CD4-positive, CD25-positive, alpha-beta regulatory T cell (primary cell): ENCODE data around the gene ESRRA. TPM values are rescaled to one million over a fixed set of nuclear protein-coding genes. Genes with fewer than 3 reads are reported as not detected.

Experiments
- ATAC-seq, 2 donors: fragments of 150-1000 bp; cut with Tn5 transposase; one replicate each; pipeline ENCODE4 v1.10.0; 2021; ENCODE audit warnings: low read depth in 2 of 2, moderate number of reproducible peaks in 2 of 2, moderate library complexity in 1 of 2
- DNase-seq, 3 donors: peaks; one replicate each; pipeline versions ENCODE4 v3.0.0 to v3.0.0-alpha.2; 2012 to 2022; ENCODE audit warnings: mixed read lengths in 1 of 3
- H3K27ac ChIP-seq: one replicate; pipeline ENCODE4 v1.7.0; 2013; ENCODE audit warnings: mild to moderate bottlenecking, low read length; ENCODE audit not compliant: insufficient read depth, poor library complexity, severe bottlenecking
- H3K27me3 ChIP-seq: one replicate; pipeline ENCODE4 v1.7.0; 2013; ENCODE audit warnings: low read length; ENCODE audit not compliant: control insufficient read depth, insufficient read depth
- H3K36me3 ChIP-seq: one replicate; pipeline ENCODE4 v1.7.0; 2013; ENCODE audit warnings: mild to moderate bottlenecking, low read length, moderate library complexity; ENCODE audit not compliant: control insufficient read depth, insufficient read depth
- H3K4me1 ChIP-seq: 2 replicates; pipeline ENCODE4 v1.7.0; 2013; ENCODE audit warnings: mild to moderate bottlenecking, low read length; ENCODE audit not compliant: insufficient read depth, control insufficient read depth, poor library complexity, severe bottlenecking
- H3K4me3 ChIP-seq: one replicate; pipeline ENCODE4 v1.7.0; 2013; ENCODE audit warnings: low read depth, mild to moderate bottlenecking, low read length, moderate library complexity
- H3K9me3 ChIP-seq, 2 experiments: 1 replicate in 1 of 2; 2 replicates in 1 of 2; pipeline ENCODE4 v1.7.0; 2013; ENCODE audit warnings: low read length in 2 of 2, mild to moderate bottlenecking in 1 of 2, moderate library complexity in 1 of 2; ENCODE audit not compliant: control insufficient read depth in 2 of 2
- H3K27ac Mint-ChIP-seq, 3 donors: one replicate each; pipeline ENCODE4 v1.8.0; 2020 to 2022; ENCODE audit warnings: mild to moderate bottlenecking in 3 of 3, mixed read lengths in 3 of 3, moderate library complexity in 2 of 3
- H3K27me3 Mint-ChIP-seq: one replicate; pipeline ENCODE4 v1.8.0; 2022; ENCODE audit warnings: mild to moderate bottlenecking, mixed read lengths
- H3K36me3 Mint-ChIP-seq: one replicate; pipeline ENCODE4 v1.8.0; 2020; ENCODE audit warnings: mixed read lengths
- H3K4me1 Mint-ChIP-seq, 4 donors: one replicate each; pipeline ENCODE4 v1.8.0; 2020 to 2022; ENCODE audit warnings: mixed read lengths in 4 of 4, mild to moderate bottlenecking in 1 of 4
- H3K4me3 Mint-ChIP-seq, 4 donors: one replicate each; pipeline ENCODE4 v1.8.0; 2020 to 2022; ENCODE audit warnings: mild to moderate bottlenecking in 4 of 4, mixed read lengths in 4 of 4, moderate library complexity in 3 of 4
- H3K9me3 Mint-ChIP-seq, 7 donors: one replicate each; pipeline ENCODE4 v1.8.0; 2020 to 2022; ENCODE audit warnings: mixed read lengths in 7 of 7, mild to moderate bottlenecking in 3 of 7, moderate library complexity in 2 of 7
- polyA plus RNA-seq, 4 donors: library from polyadenylated mRNA; unstranded; fragments of 300-500 nt; fragmentation: Illumina TruSeq; gene quantifications; one replicate each; pipeline ENCODE4 v1.2.3, GENCODE V29; 2021
- total RNA-seq: library from RNA; stranded (reverse); gene quantifications from one replicate; pipeline ENCODE4 v1.2.3, GENCODE V29; 2022

ESRRA gene
- total and polyA plus RNA-seq, 5 donors from 2014 or later = 6.0 to 28.6 (median 6.6) TPM

- no peaks in the 10 kb centered on the region for H3K27me3 Mint-ChIP-seq
- Histone ChIP-seq H3K9me3 (no peaks in the 10 kb centered on the region), H3K4me3 (peak within 1 kb of the TSS; percentile 68), H3K4me1 (peaks cover 36% of the 10 kb centered on the region), H3K27me3 (no peaks in the 10 kb centered on the region), H3K27ac (peak within 1 kb of the TSS; percentile 92), H3K36me3 (peaks cover 15% of the 10 kb centered on the region)
- peaks cover 4% of the 10 kb centered on the region for H3K36me3 Mint-ChIP-seq
- DNase-seq (peak; percentile 82 to 93 (median 89)), ATAC-seq (peak; percentile 91 to 94)
- no peaks in the 10 kb centered on the region for H3K9me3 Mint-ChIP-seq
- H3K4me1 Mint-ChIP-seq = peaks cover 0 to 52% (median 25%) of the 10 kb centered on the region in 4 donors
- peak within 1 kb of the TSS; percentile 95 to 97 (median 96) for H3K27ac Mint-ChIP-seq
- peak within 1 kb of the TSS; percentile 80 to 95 (median 88) for H3K4me3 Mint-ChIP-seq
These were observed 34.6 kb downstream of the ESRRA start, which contains the start of gene CCDC88B for GRCh38 chr11:64339754-64340408. Gene CCDC88B, plus strand, starts transcription at chr11:64340204. Its CDS starts 63 bp downstream, at chr11:64340267.

DNA sequence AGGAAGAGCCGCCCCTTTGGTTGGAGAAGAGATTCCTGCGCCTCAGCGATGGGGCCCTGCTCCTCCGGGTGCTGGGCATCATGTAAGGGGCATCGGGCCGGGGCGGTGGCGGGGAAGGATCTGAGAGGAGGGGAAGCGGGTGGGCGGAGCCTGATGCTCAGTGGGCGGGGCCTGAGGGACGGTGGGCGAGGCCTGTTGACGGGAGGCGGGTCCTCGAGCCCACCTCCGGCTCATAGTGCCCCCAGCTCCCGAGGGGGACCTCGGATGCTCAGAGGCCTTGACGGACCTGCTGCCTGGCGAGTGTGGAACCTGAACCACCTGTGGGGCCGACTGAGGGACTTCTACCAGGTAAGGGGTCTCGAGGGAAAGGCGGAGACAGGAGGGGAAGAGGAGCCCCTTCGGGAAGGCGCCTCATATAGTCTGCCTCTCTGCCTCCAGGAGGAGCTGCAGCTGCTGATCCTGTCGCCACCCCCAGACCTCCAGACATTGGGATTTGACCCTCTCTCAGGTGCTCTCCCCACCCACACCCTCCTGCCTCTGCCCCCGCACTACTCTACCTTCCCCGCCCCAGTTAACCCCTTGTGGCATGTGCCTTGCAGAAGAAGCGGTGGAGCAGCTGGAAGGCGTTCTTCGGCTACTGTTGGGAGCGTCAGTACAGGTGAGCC, 35.5 kb downstream of the ESRRA start:
- DNase-seq (peak; percentile 63 to 71 (median 67)), ATAC-seq (peak; percentile 14 to 17)
- no peaks in the 10 kb centered on the region for H3K9me3 ChIP-seq
- Mint-ChIP-seq H3K9me3 (no peaks in the 10 kb centered on the region), H3K4me1 (peaks cover 0 to 57% (median 25%) of the 10 kb centered on the region in 4 donors), H3K27ac (peak overlapping the region; percentile 79 to 97 (median 95)), H3K36me3 (peaks cover 11% of the 10 kb centered on the region), H3K4me3 (peak overlapping the region; percentile 80 to 95 (median 88)), H3K27me3 (no peaks in the 10 kb centered on the region)
- H3K4me3 ChIP-seq = no peak overlapping the region
- peak overlapping the region; percentile 92 for H3K27ac ChIP-seq
- no peaks in the 10 kb centered on the region for H3K27me3 ChIP-seq
- peaks cover 15% of the 10 kb centered on the region for H3K36me3 ChIP-seq
- H3K4me1 ChIP-seq = peaks cover 36% of the 10 kb centered on the region

- H3K9me3 ChIP-seq = no peaks in the 10 kb centered on the region
- peaks cover 0 to 57% (median 26%) of the 10 kb centered on the region in 4 donors for H3K4me1 Mint-ChIP-seq
- H3K27ac Mint-ChIP-seq = peak overlapping the region in 1 of 3 donors; percentile 95
- peaks cover 36% of the 10 kb centered on the region for H3K4me1 ChIP-seq
- DNase-seq (no peak), ATAC-seq (no peak)
- peak overlapping the region; percentile 92 for H3K27ac ChIP-seq
- H3K9me3 Mint-ChIP-seq = no peaks in the 10 kb centered on the region
- H3K4me3 Mint-ChIP-seq = peak overlapping the region; percentile 61 to 89 (median 79)
- H3K27me3 Mint-ChIP-seq = no peaks in the 10 kb centered on the region
- H3K36me3 Mint-ChIP-seq = peaks cover 13% of the 10 kb centered on the region
- no peaks in the 10 kb centered on the region for H3K27me3 ChIP-seq
- peaks cover 15% of the 10 kb centered on the region for H3K36me3 ChIP-seq
- no peak overlapping the region for H3K4me3 ChIP-seq
These were observed 36.1 kb downstream of the ESRRA start for GRCh38 chr11:64341429-64341828.

DNA sequence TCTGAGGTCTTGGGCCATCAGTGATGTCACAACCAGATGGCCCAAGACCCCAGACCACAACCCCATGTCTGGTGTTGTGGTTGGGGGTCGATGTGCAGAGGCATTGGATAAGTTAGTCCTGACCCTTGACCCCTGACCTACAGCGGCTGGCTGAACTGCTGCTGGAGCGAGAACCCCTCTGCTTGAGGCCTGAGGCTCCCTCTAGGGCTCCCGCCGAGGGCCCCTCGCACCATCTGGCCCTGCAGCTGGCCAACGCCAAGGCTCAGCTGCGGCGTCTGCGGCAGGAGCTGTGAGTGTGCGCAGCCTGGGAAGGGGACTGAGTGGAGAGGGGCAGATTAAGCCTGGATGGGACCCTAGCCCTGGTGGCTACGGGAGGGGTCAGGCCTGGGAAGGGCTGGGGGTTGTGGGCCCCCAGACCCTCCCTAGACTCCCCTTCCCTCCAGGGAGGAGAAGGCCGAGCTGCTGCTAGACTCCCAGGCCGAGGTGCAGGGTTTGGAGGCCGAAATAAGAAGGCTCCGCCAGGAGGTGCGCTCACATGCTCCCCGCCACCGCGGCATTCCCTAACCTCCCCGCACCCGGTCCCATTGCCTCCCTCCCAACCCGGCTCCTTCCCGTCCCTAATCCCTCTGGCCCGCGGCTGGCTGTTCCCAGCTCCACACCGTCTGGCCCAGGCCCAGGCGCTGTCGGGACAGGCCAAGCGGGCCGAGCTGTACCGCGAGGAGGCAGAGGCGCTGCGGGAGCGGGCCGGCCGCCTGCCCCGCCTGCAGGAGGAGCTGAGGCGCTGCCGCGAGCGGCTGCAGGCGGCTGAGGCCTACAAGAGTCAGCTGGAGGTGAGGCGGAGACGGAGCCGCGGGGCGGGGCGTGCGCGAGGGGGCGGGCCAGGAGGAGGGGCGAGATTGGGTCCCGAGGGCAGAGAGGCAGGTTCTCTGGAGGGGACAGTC, 36.8 kb downstream of the ESRRA start:
- no peaks in the 10 kb centered on the region for H3K27me3 Mint-ChIP-seq
- Histone ChIP-seq H3K27me3 (no peaks in the 10 kb centered on the region), H3K9me3 (no peaks in the 10 kb centered on the region), H3K4me1 (peaks cover 36% of the 10 kb centered on the region), H3K4me3 (no peak overlapping the region), H3K27ac (peak overlapping the region; percentile 23), H3K36me3 (peaks cover 15% of the 10 kb centered on the region)
- peak overlapping the region; percentile 44 to 80 (median 61) for H3K4me3 Mint-ChIP-seq
- H3K4me1 Mint-ChIP-seq = peaks cover 0 to 57% (median 26%) of the 10 kb centered on the region in 4 donors
- peak; percentile 83 to 91 (median 87) for DNase-seq
- H3K27ac Mint-ChIP-seq = peak overlapping the region in 1 of 3 donors; percentile 20
- no peaks in the 10 kb centered on the region for H3K9me3 Mint-ChIP-seq
- ATAC-seq = peak; percentile 60 to 68
- peaks cover 13% of the 10 kb centered on the region for H3K36me3 Mint-ChIP-seq

DNA sequence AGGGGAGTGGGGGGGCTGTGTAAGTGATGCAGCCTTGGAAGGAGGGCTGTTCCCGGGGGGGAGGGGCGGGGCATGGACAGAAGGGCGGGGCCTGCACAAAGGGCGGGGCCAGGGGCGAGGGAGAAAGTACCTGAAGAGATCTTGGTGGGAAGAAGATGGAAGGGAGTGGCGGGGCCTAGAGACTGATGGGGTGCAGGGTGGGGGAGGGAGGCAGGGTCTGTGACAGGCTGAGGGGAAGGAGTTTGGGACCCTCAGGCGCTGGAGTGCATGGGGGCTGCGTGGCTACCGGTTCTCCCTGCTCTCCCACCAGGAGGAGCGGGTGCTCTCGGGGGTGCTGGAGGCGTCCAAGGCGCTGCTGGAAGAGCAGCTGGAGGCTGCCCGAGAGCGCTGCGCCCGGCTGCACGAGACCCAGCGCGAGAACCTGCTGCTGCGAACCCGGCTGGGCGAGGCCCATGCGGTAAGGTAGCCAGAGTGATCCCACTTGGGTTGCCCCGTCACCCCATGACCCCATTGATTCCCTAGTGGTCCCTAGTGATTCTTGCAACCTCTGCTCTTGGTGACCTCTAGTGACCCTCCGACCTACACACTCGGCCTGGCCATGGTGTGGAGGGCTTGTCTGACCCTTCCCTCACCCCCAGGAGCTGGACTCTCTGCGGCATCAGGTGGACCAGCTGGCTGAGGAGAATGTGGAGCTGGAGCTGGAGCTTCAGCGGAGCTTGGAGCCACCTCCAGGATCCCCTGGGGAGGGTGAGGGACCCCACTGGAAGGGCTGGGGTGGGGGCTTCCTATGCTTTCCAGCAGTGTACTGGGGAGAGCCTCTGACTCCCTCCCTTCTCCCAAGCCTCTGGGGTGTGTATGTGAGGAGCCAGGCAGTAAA, 37.8 kb downstream of the ESRRA start:
- no peak overlapping the region for H3K27ac Mint-ChIP-seq
- peak overlapping the region in 3 of 4 donors; percentile 7 to 54 (median 44) for H3K4me3 Mint-ChIP-seq
- H3K27me3 ChIP-seq = no peaks in the 10 kb centered on the region

DNA sequence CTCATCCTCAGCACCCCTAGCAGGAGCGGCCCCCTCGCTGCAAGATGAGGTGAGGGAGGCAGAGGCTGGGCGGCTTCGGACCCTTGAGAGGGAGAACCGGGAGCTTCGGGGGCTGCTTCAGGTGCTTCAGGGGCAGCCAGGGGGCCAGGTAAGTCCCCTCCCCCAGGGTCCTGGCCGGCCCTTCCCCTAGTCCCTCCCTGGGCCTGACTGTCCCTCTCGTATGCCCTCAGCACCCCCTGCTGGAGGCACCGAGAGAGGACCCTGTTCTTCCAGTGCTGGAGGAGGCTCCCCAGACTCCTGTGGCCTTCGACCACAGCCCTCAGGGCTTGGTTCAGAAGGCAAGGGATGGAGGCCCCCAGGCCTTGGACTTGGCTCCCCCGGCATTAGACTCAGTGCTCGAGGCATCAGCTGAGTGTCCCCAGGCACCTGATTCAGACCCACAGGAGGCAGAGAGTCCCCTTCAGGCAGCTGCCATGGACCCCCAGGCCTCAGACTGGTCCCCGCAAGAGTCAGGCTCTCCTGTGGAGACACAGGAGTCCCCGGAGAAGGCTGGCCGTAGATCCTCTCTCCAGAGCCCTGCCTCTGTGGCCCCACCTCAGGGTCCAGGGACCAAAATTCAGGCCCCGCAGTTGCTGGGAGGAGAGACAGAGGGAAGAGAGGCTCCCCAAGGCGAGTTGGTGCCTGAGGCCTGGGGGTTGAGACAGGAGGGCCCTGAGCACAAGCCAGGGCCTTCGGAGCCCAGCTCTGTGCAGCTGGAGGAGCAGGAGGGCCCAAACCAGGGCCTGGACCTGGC, 38.6 kb downstream of the ESRRA start:
- peaks cover 0 to 42% (median 17%) of the 10 kb centered on the region in 4 donors for H3K4me1 Mint-ChIP-seq
- H3K4me3 Mint-ChIP-seq = no peak overlapping the region
- H3K9me3 Mint-ChIP-seq = no peaks in the 10 kb centered on the region
- peaks cover 15% of the 10 kb centered on the region for H3K36me3 ChIP-seq
- H3K9me3 ChIP-seq = no peaks in the 10 kb centered on the region
- no peak for ATAC-seq
- peaks cover 36% of the 10 kb centered on the region for H3K4me1 ChIP-seq
- peaks cover 9% of the 10 kb centered on the region for H3K36me3 Mint-ChIP-seq
- DNase-seq = peak in 1 of 3 donors; percentile 30
- H3K27ac Mint-ChIP-seq = no peak overlapping the region
- H3K27me3 ChIP-seq = no peaks in the 10 kb centered on the region
- H3K27me3 Mint-ChIP-seq = no peaks in the 10 kb centered on the region
- H3K27ac ChIP-seq = no peak overlapping the region
- no peak overlapping the region for H3K4me3 ChIP-seq

More for the DNA sequence above, 37.8 kb downstream of the ESRRA start:
- Mint-ChIP-seq H3K36me3 (peaks cover 9% of the 10 kb centered on the region), H3K27me3 (no peaks in the 10 kb centered on the region), H3K9me3 (no peaks in the 10 kb centered on the region), H3K4me1 (peaks cover 0 to 50% (median 21%) of the 10 kb centered on the region in 4 donors)
- ATAC-seq (no peak), DNase-seq (no peak)
- no peaks in the 10 kb centered on the region for H3K9me3 ChIP-seq
- H3K4me3 ChIP-seq = no peak overlapping the region
- peak overlapping the region; percentile 23 for H3K27ac ChIP-seq
- H3K36me3 ChIP-seq = peaks cover 18% of the 10 kb centered on the region
- peaks cover 36% of the 10 kb centered on the region for H3K4me1 ChIP-seq
